Activated CD8-positive, alpha-beta memory T cell treated with anti-CD3 and anti-CD28 coated beads for 48 hours (primary cell): ENCODE results near the gene ZNF774.
"Not testable (repeated sequence)": the region's sequence is repeated elsewhere in the genome, so short reads cannot be mapped to it uniquely, and the experiment has no call there.

Source experiments
- DNase-seq, 3 experiments: peaks; one replicate each; pipeline ENCODE4 v3.0.0-alpha.2; 2020; ENCODE audit warnings: low read depth in 2 of 3, low spot score in 2 of 3

Gene ZNF774

GRCh38 chr15:90344662-90345061 is 7.4 kb upstream of the ZNF774 start:
- no peak for DNase-seq

- DNase-seq, result no peak
Measured at GRCh38 chr15:90345857-90346256, 6.2 kb upstream of the ZNF774 start.

GRCh38 chr15:90347431-90348065 is 4.5 kb upstream of the ZNF774 start:
- not testable (repeated sequence) for DNase-seq

GRCh38 chr15:90348456-90348855 is 3.6 kb upstream of the ZNF774 start:
- no peak for DNase-seq

- DNase-seq, result no peak
Measured at GRCh38 chr15:90349072-90349471, 3.0 kb upstream of the ZNF774 start.

GRCh38 chr15:90349821-90350220 is 2.3 kb upstream of the ZNF774 start:
- no peak for DNase-seq

GRCh38 chr15:90351479-90352106 is 491 bp upstream of the ZNF774 start:
- no peak for DNase-seq

GRCh38 chr15:90354986-90355385 is 2.9 kb downstream of the ZNF774 start:
- DNase-seq, result no peak

GRCh38 chr15:90358124-90359033 is 6.3 kb downstream of the ZNF774 start:
- DNase-seq, result no peak

- no peak for DNase-seq
Measured at GRCh38 chr15:90360746-90361145, 8.7 kb downstream of the ZNF774 start.

- DNase-seq, result no peak
Measured at GRCh38 chr15:90362936-90363212, 10.8 kb downstream of the ZNF774 start.

- DNase-seq, result no peak
Measured at GRCh38 chr15:90364251-90364650, 12.2 kb downstream of the ZNF774 start.

GRCh38 chr15:90365414-90366055 is 13.5 kb downstream of the ZNF774 start:
- no peak for DNase-seq

GRCh38 chr15:90367576-90367975 is 15.5 kb downstream of the ZNF774 start:
- DNase-seq, result no peak

GRCh38 chr15:90375071-90375470 is 23.0 kb downstream of the ZNF774 start:
- no peak for DNase-seq

GRCh38 chr15:90376789-90377188 is 24.7 kb downstream of the ZNF774 start:
- DNase-seq, result peak in 1 of 3 experiments; percentile 22

GRCh38 chr15:90379263-90379662 is 27.2 kb downstream of the ZNF774 start:
- DNase-seq, result no peak

GRCh38 chr15:90381515-90381914 is 29.4 kb downstream of the ZNF774 start:
- no peak for DNase-seq

- no peak for DNase-seq
Measured at GRCh38 chr15:90382320-90382719, 30.2 kb downstream of the ZNF774 start.

GRCh38 chr15:90386221-90386620 is 34.1 kb downstream of the ZNF774 start:
- no peak for DNase-seq

- DNase-seq, result peak; percentile 90 to 97 (median 96)
Measured at GRCh38 chr15:90387534-90388461, 35.7 kb downstream of the ZNF774 start, which contains the start of gene IQGAP1. Gene IQGAP1, plus strand, starts transcription at chr15:90388242. Its CDS starts 100 bp downstream, at chr15:90388342.
